Measurements from ENCODE around the gene ZSCAN22. TPM values are rescaled to one million over a fixed set of nuclear protein-coding genes. Genes with fewer than 3 reads are reported as not detected.

Gene ZSCAN22
- total RNA-seq, 2 donors from 2014 or later, result 1.6 to 2.6 TPM

DNA sequence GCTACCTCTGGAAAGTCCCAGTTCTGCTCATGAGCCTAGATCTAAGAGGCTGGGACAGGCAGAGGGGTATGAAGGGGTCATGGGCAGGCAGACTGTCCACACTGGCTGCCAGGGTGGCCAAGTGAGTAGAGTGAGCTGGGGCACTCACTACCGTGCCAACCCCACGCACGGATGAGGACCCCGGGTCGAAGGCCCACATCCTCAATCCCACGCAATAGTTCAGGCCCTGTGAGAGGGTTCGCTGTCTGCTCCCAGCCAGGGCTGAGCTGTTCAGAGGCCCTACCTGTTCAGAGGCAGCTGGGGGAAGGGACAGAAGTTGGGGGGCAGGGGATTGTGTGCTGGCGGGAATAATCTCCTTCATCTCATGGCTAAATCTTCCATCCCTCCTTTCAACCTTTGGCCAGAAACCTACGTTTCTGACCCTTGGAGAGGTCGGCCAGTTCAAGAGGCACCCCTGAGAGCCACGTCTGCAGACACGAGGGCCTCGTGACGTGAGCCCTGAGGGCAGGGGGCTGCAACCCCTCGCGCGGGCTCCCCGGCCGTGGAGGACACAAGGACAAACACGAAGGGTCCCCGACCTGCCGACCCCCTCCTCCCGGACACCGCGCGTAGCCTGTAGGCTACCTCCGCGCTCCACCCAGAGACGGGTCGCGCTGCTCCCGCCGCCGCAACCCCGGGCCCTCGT, 59.2 kb downstream of the ZSCAN22 start:
- no peak for DNase-seq (ENCODE audit: low spot score)
- H3K27me3 ChIP-seq, result no peaks in the 10 kb centered on the region
- no peaks in the 10 kb centered on the region for H3K9me3 ChIP-seq
- H3K36me3 ChIP-seq, result peaks cover 27% of the 10 kb centered on the region
- peaks cover 0 to 34% of the 10 kb centered on the region in 2 donors for H3K4me1 ChIP-seq
- peak overlapping the region; percentile 62 to 78 for H3K4me3 ChIP-seq
- TF ChIP-seq CTCF (IDR thresholded peaks at IDR 0.05), result no peak
- H3K27ac ChIP-seq, result peak overlapping the region; percentile 97 to 99

GRCh38 chr19:58386576-58387337, 60.0 kb downstream of the ZSCAN22 start, which contains the start of gene RPS5:
TSS of gene RPS5 (plus strand) at chr19:58387269. CDS start at chr19:58388138, 869 bp downstream.
- peaks cover 31% of the 10 kb centered on the region for H3K36me3 ChIP-seq
- H3K27me3 ChIP-seq, result no peaks in the 10 kb centered on the region
- H3K4me3 ChIP-seq, result peak within 1 kb of the TSS; percentile 62 to 78
- peak; percentile 99 for DNase-seq (ENCODE audit: low spot score)
- peak within 1 kb of the TSS; percentile 97 to 99 for H3K27ac ChIP-seq
- TF ChIP-seq CTCF (IDR thresholded peaks at IDR 0.05), result no peak
- H3K9me3 ChIP-seq, result no peaks in the 10 kb centered on the region
- peaks cover 0 to 29% of the 10 kb centered on the region in 2 donors for H3K4me1 ChIP-seq

GRCh38 chr19:58387338-58388174, 60.8 kb downstream of the ZSCAN22 start:
- H3K4me1 ChIP-seq, result peaks cover 0 to 23% of the 10 kb centered on the region in 2 donors

GRCh38 chr19:58388175-58388526, 61.4 kb downstream of the ZSCAN22 start:
- Histone ChIP-seq H3K36me3 (peaks cover 36% of the 10 kb centered on the region), H3K4me3 (peak overlapping the region in 1 of 2 donors; percentile 78), H3K27ac (no peak overlapping the region), H3K4me1 (peaks cover 0 to 23% of the 10 kb centered on the region in 2 donors), H3K27me3 (no peaks in the 10 kb centered on the region), H3K9me3 (no peaks in the 10 kb centered on the region)
- TF ChIP-seq CTCF (IDR thresholded peaks at IDR 0.05), result no peak
- no peak for DNase-seq (ENCODE audit: low spot score)

More at GRCh38 chr19:58387338-58388174, 60.8 kb downstream of the ZSCAN22 start:
- Histone ChIP-seq H3K27ac (peak overlapping the region; percentile 97 to 99), H3K27me3 (no peaks in the 10 kb centered on the region), H3K9me3 (no peaks in the 10 kb centered on the region), H3K4me3 (peak overlapping the region; percentile 62 to 78), H3K36me3 (peaks cover 31% of the 10 kb centered on the region)
- DNase-seq (ENCODE audit: low spot score), result no peak
- no peak for TF ChIP-seq CTCF (IDR thresholded peaks at IDR 0.05)

Small RNA genes within 50 kb of the gene (microRNA-seq; reads per million reads assigned to microRNA genes)
- gene MIR4754 (ENCODE audit: borderline number of aligned reads in 2 of 2, borderline replicate concordance in 1 of 2) (0 reads per million in 2 donors), gene MIR6806 (ENCODE audit: borderline number of aligned reads in 2 of 2, borderline replicate concordance in 1 of 2) (0 to 0.71 reads per million in 2 donors)

Other genes starting within 250 kb of the ZSCAN22 start
- gene ZSCAN18, start 228.8 kb upstream of the ZSCAN22 start, total RNA-seq, result 10 to 100 TPM; 48.3 to 65.7 TPM
- 1 to 10 TPM; 6.9 to 7.9 TPM for gene ZNF329, start 176.2 kb upstream of the ZSCAN22 start, total RNA-seq
- gene ZNF274, start 143.9 kb upstream of the ZSCAN22 start, total RNA-seq, result 10 to 100 TPM; 17.7 to 25.8 TPM
- 10 to 100 TPM; 30.1 to 38.4 TPM for gene ZNF544, start 98.1 kb upstream of the ZSCAN22 start, total RNA-seq
- gene ZNF8, start 48.0 kb upstream of the ZSCAN22 start, total RNA-seq, result 1 to 10 TPM; 5.8 to 6.9 TPM
- gene ERVK3-1, start 21.6 kb upstream of the ZSCAN22 start, total RNA-seq, result 10 to 100 TPM; 20.9 to 32.6 TPM
- 10 to 100 TPM; 45.5 to 52.6 TPM for gene A1BG, start 26.5 kb downstream of the ZSCAN22 start, total RNA-seq
- gene ZNF497, start 35.8 kb downstream of the ZSCAN22 start, total RNA-seq, result under 1 TPM; 0.39 to 0.56 TPM
- 1 to 10 TPM in 1 of 2 donors, under 1 TPM in 1; 0.70 to 1.3 TPM for gene ZNF837, start 54.0 kb downstream of the ZSCAN22 start, total RNA-seq
- gene RPS5, start 60.3 kb downstream of the ZSCAN22 start, total RNA-seq, result 1,000 to 10,000 TPM in 1 of 2 donors, 100 to 1,000 TPM in 1; 593 to 1,197 TPM
- not detected for gene RNF225, start 68.7 kb downstream of the ZSCAN22 start, total RNA-seq
- 10 to 100 TPM; 17.4 to 18.5 TPM for gene ZNF584, start 81.7 kb downstream of the ZSCAN22 start, total RNA-seq
- 1 to 10 TPM; 2.7 to 3.1 TPM for gene ZNF132, start 113.2 kb downstream of the ZSCAN22 start, total RNA-seq
- gene ZNF324B, start 124.6 kb downstream of the ZSCAN22 start, total RNA-seq, result 1 to 10 TPM; 2.7 to 6.9 TPM
- 1 to 10 TPM; 5.9 to 9.9 TPM for gene ZNF324, start 140.1 kb downstream of the ZSCAN22 start, total RNA-seq
- 10 to 100 TPM in 1 of 2 donors, 1 to 10 TPM in 1; 7.9 to 10.0 TPM for gene ZNF446, start 149.4 kb downstream of the ZSCAN22 start, total RNA-seq
- gene SLC27A5, start 185.0 kb downstream of the ZSCAN22 start, total RNA-seq, result 1 to 10 TPM; 1.3 to 2.9 TPM
- 10 to 100 TPM in 1 of 2 donors, 1 to 10 TPM in 1; 7.2 to 14.3 TPM for gene ZBTB45, start 192.8 kb downstream of the ZSCAN22 start, total RNA-seq
- gene TRIM28, start 217.1 kb downstream of the ZSCAN22 start, total RNA-seq, result 100 to 1,000 TPM in 1 of 2 donors, 10 to 100 TPM in 1; 99.6 to 207 TPM
- 100 to 1,000 TPM; 109 to 121 TPM for gene CHMP2A, start 228.1 kb downstream of the ZSCAN22 start, total RNA-seq
- gene UBE2M, start 231.6 kb downstream of the ZSCAN22 start, total RNA-seq, result 10 to 100 TPM; 30.9 to 38.8 TPM
- gene MZF1, start 246.3 kb downstream of the ZSCAN22 start, total RNA-seq, result 10 to 100 TPM in 1 of 2 donors, 1 to 10 TPM in 1; 6.5 to 11.3 TPM

Data from right atrium auricular region (tissue), 2 donors.